ENCODE results near the gene NDUFA7. TPM values are rescaled to one million over a fixed set of nuclear protein-coding genes. Genes with fewer than 3 reads are reported as not detected.

The NDUFA7 gene
- total and polyA plus RNA-seq, 2 donors (not counting 1 experiment from before 2014, with no cell fraction given): 20.9 to 33.7 TPM

DNA sequence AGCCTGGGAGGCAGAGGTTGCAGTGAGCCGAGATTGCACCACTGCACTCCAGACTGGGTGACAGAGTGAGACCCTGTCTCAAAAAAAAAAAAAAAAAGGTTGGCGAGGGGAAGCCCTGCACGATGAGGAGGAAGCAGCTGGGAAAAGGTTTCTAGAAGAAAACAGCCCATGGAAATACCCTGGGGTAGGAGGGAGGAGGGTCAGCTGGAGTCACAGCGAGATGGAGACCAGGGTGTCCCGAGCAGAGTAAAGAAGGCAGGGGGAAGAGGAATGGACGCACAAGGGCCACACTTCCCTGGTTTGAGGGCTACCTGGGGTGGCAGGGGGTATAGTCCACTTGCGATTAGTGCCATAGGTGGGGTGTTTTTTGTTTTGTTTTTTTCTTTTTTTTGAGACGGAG lies 15.5 kb upstream of the NDUFA7 start:
- H3K27me3 ChIP-seq (ENCODE audit: control insufficient read depth, insufficient read depth, low read length): peaks cover 24% of the 10 kb centered on the region
- H2AFZ ChIP-seq (ENCODE audit: low read length): no peak overlapping the region
- no peak overlapping the region for H3K9ac ChIP-seq (ENCODE audit: insufficient read depth, low read length)
- peaks cover 3% of the 10 kb centered on the region for H3K4me1 ChIP-seq (ENCODE audit: control insufficient read depth, extremely low read depth, insufficient read depth, low read length)
- TF ChIP-seq EZH2 (IDR thresholded peaks at IDR 0.05; ENCODE audit: low read length, missing control alignments): no peak
- H4K20me1 ChIP-seq (ENCODE audit: control insufficient read depth, extremely low read depth, insufficient read depth, low read length): no peaks in the 10 kb centered on the region
- H3K27ac ChIP-seq (ENCODE audit: insufficient read depth, low read length): no peak overlapping the region
- H3K4me2 ChIP-seq (ENCODE audit: extremely low read depth, insufficient read depth, low read length): no peak overlapping the region
- H3K9me3 ChIP-seq (ENCODE audit: control insufficient read depth, insufficient read depth, low read depth, low read length): no peaks in the 10 kb centered on the region
- no peak for DNase-seq (ENCODE audit: low read depth in 2 of 2)
- H3K79me2 ChIP-seq (ENCODE audit: control insufficient read depth, insufficient read depth, low read length): no peaks in the 10 kb centered on the region
- no peak overlapping the region for H3K4me3 ChIP-seq (replicated peaks in 1 of 4; ENCODE audit: control extremely low read depth in 1 of 4, insufficient read depth in 1 of 4, low read depth in 3 of 4, low read length in 4 of 4)
- H3K36me3 ChIP-seq (ENCODE audit: control insufficient read depth, insufficient read depth, low read length): no peaks in the 10 kb centered on the region

GRCh38 chr19:8336072-8336569 lies 14.9 kb upstream of the NDUFA7 start:
- H3K9me3 ChIP-seq (ENCODE audit: control insufficient read depth, insufficient read depth, low read depth, low read length): no peaks in the 10 kb centered on the region
- H3K9ac ChIP-seq (ENCODE audit: insufficient read depth, low read length): no peak overlapping the region
- no peak overlapping the region for H3K27ac ChIP-seq (ENCODE audit: insufficient read depth, low read length)
- peaks cover 3% of the 10 kb centered on the region for H3K4me1 ChIP-seq (ENCODE audit: control insufficient read depth, extremely low read depth, insufficient read depth, low read length)
- no peak overlapping the region for H3K4me2 ChIP-seq (ENCODE audit: extremely low read depth, insufficient read depth, low read length)
- no peaks in the 10 kb centered on the region for H3K79me2 ChIP-seq (ENCODE audit: control insufficient read depth, insufficient read depth, low read length)
- H3K4me3 ChIP-seq (replicated peaks in 1 of 4; ENCODE audit: control extremely low read depth in 1 of 4, insufficient read depth in 1 of 4, low read depth in 3 of 4, low read length in 4 of 4): no peak overlapping the region
- H3K27me3 ChIP-seq (ENCODE audit: control insufficient read depth, insufficient read depth, low read length): peaks cover 24% of the 10 kb centered on the region
- no peaks in the 10 kb centered on the region for H4K20me1 ChIP-seq (ENCODE audit: control insufficient read depth, extremely low read depth, insufficient read depth, low read length)
- TF ChIP-seq EZH2 (IDR thresholded peaks at IDR 0.05; ENCODE audit: low read length, missing control alignments) (no peak), CTCF (conservative IDR thresholded peaks at IDR 0.05 in 1 of 2, IDR thresholded peaks at IDR 0.05 in 1 of 2; ENCODE audit: low read depth in 1 of 2, low read length in 2 of 2) (no peak)
- no peaks in the 10 kb centered on the region for H3K36me3 ChIP-seq (ENCODE audit: control insufficient read depth, insufficient read depth, low read length)
- no peak overlapping the region for H2AFZ ChIP-seq (ENCODE audit: low read length)
- no peak for DNase-seq (ENCODE audit: low read depth in 2 of 2)

DNA sequence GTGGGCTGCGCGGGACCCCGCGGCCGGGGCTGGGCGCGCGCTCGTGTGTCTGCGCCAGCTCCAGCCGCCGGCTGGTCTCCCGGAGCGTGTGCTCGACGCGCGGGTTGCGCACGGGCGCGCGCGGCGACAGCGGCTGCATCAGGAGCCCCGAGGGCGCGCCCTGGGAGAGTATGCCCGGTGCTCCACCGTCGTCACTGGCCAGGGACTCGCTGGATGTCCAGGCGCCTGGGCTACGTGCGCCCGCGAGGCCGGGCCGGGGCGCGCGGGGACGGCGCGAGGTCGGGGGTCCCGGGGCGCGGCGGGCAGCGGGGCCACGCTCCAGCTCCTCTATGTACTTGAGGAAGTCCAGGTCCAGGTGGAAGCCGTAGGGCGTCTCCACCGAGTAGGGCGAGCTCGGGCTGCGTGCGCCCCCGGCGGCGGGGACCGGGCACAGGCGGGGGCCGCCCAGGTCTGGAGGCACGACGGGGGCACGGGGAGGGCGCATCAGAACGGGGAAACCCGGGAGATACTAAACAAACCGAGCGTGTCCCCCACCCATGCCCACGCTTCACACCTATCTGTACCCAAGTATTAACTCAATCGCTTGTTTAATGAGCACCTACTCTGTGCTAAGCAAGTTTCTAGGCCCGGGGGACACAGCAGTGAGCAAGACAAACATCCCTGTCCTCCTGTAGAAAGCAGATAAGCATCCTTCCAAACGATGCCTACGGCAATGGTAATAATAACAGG lies 14.3 kb upstream of the NDUFA7 start:
- Histone ChIP-seq H3K27me3 (ENCODE audit: control insufficient read depth, insufficient read depth, low read length) (peaks cover 24% of the 10 kb centered on the region), H4K20me1 (ENCODE audit: control insufficient read depth, extremely low read depth, insufficient read depth, low read length) (no peaks in the 10 kb centered on the region), H2AFZ (ENCODE audit: low read length) (no peak overlapping the region), H3K36me3 (ENCODE audit: control insufficient read depth, insufficient read depth, low read length) (no peaks in the 10 kb centered on the region), H3K4me2 (ENCODE audit: extremely low read depth, insufficient read depth, low read length) (peak overlapping the region; percentile 35), H3K4me1 (ENCODE audit: control insufficient read depth, extremely low read depth, insufficient read depth, low read length) (no peaks in the 10 kb centered on the region), H3K4me3 (replicated peaks in 1 of 4; ENCODE audit: control extremely low read depth in 1 of 4, insufficient read depth in 1 of 4, low read depth in 3 of 4, low read length in 4 of 4) (no peak overlapping the region), H3K9me3 (ENCODE audit: control insufficient read depth, insufficient read depth, low read depth, low read length) (no peaks in the 10 kb centered on the region), H3K9ac (ENCODE audit: insufficient read depth, low read length) (no peak overlapping the region), H3K27ac (ENCODE audit: insufficient read depth, low read length) (no peak overlapping the region), H3K79me2 (ENCODE audit: control insufficient read depth, insufficient read depth, low read length) (no peaks in the 10 kb centered on the region)
- no peak for DNase-seq (ENCODE audit: low read depth in 2 of 2)
- no peak for TF ChIP-seq EZH2 (IDR thresholded peaks at IDR 0.05; ENCODE audit: low read length, missing control alignments)
- TF ChIP-seq CTCF (conservative IDR thresholded peaks at IDR 0.05 in 1 of 2, IDR thresholded peaks at IDR 0.05 in 1 of 2; ENCODE audit: low read depth in 1 of 2, low read length in 2 of 2): no peak

Measured in fibroblast of lung (primary cell).